GM21360 (cell line): ENCODE data around the gene ICA1L.

Source experiments
- ATAC-seq: cut with Tn5 transposase; IDR thresholded peaks from one replicate; pipeline ENCODE4 v1.9.1; 2021; ENCODE audit warnings: mild to moderate bottlenecking, moderate library complexity; ENCODE audit not compliant: unreplicated experiment

Gene ICA1L

DNA sequence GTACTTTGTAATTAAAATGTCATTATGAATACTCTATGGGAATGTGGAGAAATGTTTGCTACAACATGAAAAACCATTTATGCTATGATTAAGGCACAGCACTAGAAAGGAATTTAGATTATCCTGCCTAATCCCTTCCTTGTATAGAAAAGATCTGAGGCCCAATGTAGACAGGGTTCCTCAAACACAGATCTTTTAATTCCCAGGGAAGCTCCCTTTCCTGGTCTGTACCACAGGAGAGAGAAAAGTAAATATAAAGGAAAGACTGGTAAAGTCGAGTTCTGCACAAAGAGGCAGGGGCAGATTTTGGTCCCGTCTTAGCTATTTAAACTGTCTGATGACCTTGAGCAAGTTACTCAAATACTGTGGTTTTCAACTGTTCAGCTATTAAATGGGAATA is 84.7 kb downstream of the ICA1L start:
- ATAC-seq = no peak

DNA sequence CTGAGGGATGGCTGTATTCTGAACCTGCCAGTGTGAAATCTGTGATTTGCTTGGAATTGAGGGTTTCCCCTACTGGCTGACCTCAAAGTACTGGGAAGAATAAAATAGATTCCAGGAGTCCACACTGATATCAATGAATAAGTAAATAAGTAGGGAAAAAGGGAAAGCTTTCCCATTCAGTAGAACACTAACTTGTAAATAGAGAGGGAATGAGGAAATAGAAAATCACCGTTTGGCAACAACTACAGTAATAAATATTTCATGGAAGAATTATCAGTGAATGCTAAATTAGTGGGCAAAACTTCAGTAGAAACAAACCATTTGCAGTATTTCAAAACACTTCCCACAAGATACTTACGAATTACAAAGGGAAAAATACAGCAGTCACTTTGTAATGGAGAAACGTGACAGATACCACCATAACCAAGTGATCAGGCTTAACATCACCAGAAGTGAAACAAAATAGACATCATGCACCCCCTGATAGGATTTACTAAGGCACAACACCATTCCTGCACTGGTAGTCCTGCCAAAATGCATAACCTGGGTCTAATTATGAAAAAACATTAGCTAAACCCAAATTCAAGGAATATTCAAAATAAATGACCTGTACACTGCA is 88.5 kb downstream of the ICA1L start:
- ATAC-seq = no peak

DNA sequence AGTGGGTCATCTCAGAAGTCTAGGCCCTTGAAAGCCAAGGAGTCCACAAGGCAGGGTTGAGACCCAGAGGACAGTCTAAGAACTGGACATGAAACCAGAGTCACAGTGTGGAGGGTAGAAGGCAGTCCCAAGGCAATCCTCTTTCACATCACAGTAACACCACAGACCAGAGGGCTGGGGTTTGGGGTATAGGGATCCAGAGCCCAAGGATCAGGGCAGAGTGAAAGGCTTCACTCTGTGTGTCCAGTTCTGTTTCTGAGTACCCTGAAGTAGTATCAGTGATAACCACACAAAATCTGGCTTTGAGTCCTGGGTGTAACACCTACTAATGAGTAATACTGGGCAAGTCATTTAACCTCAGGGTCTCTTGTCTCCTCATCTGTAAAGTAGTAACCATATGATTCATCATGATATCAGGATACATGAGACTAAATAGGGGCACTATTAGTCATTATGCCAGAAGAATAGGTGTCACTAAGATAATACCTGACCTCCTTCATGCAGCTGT is 91.0 kb downstream of the ICA1L start:
- peak; percentile 91 for ATAC-seq

DNA sequence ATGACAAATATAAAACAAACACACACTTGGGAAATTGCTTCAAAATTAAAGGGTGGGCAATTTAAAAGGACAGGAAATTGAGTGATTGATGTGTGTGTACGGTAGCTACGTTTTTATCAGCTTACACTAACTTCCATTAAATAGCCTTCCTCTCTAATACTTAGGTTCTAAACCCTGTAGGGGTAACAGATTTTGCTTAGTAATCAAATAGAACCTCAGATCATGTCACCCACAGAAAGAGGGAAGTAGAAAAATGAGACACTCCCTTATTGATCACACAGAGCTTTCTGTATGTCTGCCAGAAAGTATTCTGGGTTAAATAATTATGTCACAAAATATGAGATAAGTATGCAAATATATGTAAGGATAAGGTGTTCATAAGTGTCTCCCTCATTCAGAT is 93.3 kb downstream of the ICA1L start:
- ATAC-seq = no peak

DNA sequence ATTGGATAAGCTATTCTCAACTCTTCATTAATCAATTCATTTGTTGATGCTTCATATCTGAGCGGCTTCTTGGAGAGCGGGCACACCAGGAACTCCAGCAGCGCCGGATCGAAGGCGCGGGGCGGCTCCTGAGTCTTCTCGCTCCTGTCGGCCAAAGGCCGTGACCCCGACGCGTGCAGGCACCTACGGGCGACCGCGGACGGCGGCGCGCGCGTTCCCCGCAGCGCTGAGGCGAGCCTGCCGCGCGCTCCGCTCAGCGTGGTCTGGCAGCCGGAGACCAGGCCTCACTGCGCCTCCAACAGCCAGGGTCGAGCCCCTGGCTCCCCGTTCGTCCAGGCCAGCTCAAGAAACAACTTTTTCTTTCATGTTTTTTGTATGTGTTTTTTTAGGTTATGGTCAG is 97.5 kb downstream of the ICA1L start:
- ATAC-seq = no peak

DNA sequence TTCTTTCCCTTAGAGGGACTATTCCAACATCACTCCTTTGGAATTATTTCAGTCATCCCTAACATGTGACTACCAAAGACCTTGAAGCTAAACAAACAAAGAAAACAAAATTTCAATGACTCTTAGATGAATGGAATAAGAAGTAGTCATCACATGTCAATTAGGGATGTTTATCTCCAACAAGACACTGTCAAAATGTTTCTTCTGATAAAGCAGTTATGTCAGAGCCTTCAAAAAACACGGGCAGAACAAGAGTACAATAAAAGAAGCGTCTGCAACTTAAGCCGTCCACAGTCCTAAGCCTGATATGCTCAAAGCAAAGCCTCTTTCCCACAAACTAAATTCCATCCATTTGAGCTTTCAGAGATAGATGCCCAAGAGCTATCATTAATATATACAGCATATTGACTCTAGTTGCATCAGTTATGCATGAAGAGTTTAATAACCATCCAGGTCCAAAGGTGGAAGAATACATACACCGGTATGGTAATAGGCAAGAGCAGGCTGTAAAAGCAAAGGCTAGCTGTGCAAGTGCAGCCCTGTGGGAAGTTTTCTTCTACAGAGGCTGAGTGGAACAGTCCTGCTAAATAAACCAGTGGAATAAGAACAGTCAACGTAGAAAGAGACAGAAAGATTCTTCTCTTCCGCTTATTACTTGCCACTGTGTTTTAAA is 98.1 kb downstream of the ICA1L start:
- no peak for ATAC-seq

- ATAC-seq = no peak
Measured at GRCh38 chr2:202771741-202772460, 99.7 kb downstream of the ICA1L start.

DNA sequence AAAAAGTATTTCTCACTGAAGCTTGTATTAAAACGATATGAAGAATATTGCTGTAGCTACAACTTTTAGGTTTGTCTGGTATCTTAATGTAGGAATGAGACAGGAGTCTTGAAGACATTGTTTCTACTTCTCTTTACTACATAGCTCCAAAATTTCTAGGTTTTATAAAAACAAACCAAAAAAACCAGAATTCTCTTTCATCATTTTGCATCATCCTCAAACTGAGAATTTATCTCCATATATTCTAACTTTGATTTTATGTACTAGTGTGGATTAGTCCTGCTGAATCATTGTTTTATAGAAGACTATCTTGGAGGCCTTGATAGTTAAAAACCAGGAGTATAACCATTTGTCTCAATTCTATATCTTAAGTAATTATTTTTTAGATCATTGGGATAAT is 100.2 kb downstream of the ICA1L start:
- ATAC-seq = no peak

DNA sequence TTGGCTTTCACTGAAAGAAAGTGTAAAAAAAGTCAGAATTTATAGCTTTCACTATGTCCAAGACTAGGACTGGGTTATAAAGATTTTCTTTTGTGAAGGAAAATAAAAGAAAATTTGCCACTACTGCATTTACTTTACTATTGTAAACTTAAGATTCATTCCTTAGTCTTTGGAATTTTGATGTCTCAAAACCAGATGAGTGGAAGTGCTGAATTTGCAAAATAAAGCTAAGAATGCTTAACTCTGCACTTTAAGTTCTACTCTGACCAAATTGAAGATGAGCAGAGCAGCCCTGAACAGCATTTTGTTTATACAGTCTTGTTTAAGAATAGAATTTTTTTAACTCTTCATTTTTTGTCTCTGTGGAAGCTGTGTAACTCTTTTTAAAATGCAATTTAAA is 102.4 kb downstream of the ICA1L start:
- ATAC-seq = no peak

GRCh38 chr2:202768273-202768672 is 103.3 kb downstream of the ICA1L start:
- no peak for ATAC-seq

DNA sequence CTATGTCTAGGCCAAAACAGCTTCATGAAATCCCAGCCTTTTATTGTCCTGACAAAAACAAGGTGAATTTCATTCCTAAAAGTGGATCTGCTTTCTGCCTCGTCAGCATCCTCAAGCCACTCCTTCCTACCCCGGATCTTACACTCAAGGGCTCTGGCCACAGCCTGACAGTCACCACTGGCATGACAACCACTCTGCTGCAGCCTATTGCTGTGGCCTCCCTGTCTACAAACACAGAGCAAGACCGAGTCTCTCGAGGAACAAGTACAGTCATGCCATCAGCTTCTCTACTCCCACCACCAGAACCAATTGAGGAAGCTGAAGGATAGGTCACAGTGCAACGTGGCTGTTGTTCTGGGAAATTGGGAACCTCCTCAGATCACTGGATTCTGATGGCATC is 106.1 kb downstream of the ICA1L start:
- no peak for ATAC-seq

DNA sequence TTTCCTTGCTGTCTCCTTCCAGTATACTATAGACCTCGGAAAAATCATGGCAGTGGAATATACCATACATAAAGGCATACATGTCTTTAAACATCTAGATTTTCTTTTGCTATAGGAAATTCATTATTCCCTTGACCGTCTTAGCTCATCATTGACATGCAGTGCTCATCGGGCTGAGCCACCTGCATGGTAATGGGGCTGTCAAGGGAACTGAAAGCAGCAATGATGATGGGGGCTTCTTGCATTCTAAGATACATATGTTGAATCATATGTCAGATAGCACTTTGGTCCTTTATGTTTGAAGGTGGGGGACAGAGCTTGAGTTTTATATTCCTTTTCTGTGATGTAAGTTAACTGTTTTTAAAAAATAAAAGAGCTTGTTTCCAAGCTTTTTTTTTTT is 106.6 kb downstream of the ICA1L start:
- ATAC-seq = no peak

DNA sequence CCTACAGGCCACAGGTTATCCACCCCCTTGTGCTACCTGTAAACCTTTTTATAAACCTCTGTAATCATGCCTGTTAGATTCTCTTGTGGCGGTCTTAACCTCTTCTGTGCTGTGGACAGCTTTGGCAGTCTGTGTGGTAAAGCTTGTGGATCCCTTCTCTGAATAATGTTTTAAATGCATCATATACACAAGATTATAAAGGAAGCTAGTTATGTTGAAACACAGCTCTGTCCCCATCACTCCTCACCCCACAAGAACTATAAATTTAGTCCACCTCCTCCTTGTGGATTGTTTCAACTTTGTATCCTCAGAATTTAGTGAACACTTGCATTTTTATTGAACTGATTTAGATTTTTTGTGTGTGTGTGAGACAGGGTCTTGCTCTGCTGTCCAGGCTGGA is 107.7 kb downstream of the ICA1L start:
- no peak for ATAC-seq

- ATAC-seq = no peak
Measured at GRCh38 chr2:202762556-202762955, 109.0 kb downstream of the ICA1L start.

- ATAC-seq = no peak
Measured at GRCh38 chr2:202760848-202761247, 110.7 kb downstream of the ICA1L start.

- ATAC-seq = no peak
Measured at GRCh38 chr2:202758604-202759003, 113.0 kb downstream of the ICA1L start.

DNA sequence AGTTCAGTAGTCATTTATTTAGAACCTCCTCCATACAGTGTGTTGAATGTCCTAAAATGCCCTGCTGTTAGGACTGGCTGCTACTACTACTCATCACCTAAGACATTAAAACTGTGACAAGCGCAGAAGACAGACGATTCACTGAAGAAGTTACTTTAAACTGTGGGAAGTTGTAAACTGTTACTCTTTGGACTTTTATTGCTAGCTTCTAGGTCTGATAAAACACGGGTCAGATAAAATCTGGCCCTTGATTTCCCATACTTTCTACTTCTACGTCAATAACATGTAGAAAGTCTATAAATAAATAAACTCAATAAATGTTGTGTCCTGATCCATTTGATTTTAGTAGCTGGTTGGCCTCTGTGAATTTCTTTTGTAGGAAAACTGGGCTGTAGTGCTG is 113.4 kb downstream of the ICA1L start:
- no peak for ATAC-seq

- ATAC-seq = no peak
Measured at GRCh38 chr2:202757339-202757738, 114.2 kb downstream of the ICA1L start.

DNA sequence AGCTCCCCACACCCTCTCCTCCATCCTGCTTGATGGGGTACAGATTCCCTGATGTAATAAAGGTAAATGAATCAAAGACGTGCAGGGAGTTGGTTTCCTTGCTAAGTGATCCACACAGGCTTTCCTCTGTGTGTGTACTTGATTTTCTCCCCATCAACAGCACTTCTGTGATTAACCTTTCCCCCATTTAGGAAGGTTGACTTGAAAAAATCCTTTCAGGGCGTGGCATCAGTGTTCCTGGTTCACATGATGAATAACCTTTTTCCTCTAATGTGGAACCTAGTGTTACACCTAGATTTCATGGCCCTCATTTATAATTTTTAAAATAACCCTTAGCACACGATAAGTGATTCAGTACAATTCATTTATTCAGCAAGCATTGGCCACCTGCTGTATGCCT is 115.0 kb downstream of the ICA1L start:
- ATAC-seq = no peak

DNA sequence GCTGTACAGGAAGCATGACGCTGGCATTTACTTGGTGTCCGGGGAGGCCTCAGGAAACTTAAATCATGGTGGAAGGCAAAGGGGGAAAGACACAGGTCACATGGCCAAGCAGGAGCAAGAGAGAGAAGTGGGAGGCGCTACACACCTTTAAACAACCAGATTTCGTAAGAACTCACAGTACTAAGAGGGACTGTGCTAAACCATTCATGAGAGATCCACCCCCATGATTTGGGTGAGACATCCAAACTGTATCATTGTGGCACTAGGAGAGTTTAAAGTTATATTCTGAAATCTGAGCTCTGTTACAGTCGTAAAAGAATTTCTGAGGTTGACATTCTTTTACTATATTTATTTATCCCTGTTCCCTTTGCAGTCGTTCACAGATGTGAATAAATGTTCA is 116.6 kb downstream of the ICA1L start:
- no peak for ATAC-seq

GRCh38 chr2:202752071-202752470 is 119.5 kb downstream of the ICA1L start:
- ATAC-seq = no peak

GRCh38 chr2:202750763-202751427 is 120.7 kb downstream of the ICA1L start:
- peak; percentile 63 for ATAC-seq
